IPS-NIHi11 (cell line): ENCODE measurements around the gene PDGFA.

Experiments used
- DNase-seq: peaks from one replicate; pipeline ENCODE4 v3.0.0; 2012; ENCODE audit warnings: mixed read lengths, low spot score

Gene PDGFA

DNA sequence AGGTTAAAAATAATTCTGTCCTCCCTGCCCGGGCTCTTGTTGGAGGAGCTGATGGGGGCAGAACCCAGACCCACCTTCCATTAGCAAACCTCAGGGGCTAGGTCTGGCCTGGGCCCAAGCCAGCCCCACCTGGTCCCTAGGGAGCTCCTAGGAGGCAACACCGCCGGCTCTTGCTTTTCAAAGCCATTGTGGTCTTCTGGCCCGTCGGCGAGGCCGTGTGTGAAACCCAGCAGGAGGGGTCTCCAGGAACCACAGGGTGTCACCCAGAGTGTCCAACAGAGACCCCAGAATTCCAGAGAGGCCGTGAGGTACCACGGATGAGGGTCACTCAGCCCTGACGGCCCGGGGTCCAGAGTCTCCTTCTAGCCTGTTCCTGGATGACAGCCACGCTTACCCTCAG lies 16.6 kb upstream of the PDGFA start:
- DNase-seq, result no peak

DNA sequence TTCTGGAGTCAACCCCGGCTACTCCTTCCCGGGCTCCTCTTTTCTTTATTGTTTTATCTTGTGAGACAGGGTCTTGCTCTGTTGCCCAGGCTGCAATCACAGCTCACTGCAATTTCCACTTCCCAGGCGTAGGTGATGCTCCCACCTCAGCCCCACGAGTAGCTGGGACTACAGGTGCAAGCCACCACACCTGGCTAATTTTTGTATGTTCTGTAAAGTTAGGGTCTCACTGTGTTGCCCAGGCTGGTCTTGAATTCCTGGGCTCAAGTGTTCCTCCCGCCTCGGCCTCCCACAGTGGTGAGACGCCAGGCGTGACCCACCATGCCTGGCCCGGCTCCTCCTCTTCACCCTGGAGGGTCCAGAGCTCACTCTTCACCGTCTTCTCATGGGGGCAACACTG lies 15.3 kb upstream of the PDGFA start:
- DNase-seq, result no peak

DNA sequence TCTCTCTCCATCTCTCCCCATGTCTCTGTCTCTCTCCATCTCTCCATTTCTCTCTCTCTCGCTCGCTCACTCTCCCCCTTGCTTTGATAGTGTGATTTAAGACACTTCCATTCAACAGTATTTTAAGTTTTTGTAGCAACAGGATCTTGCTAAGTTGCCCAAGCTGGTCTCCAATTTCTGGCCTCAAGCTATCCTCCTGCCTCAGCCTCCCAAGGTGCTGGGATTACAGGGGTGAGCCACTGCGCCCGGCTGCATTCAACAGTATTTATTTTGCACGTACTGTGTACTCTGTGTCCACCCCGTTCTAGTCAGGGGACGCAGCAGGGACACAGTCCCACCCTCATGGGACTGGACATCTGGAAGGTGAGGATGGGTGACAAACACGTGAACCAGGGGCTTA lies 14.4 kb upstream of the PDGFA start:
- DNase-seq, result no peak

DNA sequence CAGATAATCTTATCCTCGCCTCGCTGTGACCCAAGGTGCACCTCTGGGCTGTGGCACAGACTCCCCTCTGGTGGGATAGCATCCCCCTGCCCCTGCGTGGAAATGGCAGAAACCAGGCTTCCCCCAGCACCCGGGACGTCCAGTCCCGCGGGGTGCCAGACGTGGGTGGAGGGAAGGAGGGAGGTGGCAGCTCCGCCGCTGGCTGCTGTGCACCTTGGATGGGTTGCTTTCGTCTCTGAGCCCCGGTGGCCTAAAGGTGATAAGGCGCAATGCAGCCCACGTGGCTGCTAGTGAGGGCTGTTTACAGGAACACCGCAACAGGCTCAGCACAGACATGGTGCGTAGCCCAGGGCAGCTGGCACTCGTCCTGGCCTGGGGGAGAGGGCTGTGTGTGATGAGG lies 13.6 kb upstream of the PDGFA start:
- no peak for DNase-seq

DNA sequence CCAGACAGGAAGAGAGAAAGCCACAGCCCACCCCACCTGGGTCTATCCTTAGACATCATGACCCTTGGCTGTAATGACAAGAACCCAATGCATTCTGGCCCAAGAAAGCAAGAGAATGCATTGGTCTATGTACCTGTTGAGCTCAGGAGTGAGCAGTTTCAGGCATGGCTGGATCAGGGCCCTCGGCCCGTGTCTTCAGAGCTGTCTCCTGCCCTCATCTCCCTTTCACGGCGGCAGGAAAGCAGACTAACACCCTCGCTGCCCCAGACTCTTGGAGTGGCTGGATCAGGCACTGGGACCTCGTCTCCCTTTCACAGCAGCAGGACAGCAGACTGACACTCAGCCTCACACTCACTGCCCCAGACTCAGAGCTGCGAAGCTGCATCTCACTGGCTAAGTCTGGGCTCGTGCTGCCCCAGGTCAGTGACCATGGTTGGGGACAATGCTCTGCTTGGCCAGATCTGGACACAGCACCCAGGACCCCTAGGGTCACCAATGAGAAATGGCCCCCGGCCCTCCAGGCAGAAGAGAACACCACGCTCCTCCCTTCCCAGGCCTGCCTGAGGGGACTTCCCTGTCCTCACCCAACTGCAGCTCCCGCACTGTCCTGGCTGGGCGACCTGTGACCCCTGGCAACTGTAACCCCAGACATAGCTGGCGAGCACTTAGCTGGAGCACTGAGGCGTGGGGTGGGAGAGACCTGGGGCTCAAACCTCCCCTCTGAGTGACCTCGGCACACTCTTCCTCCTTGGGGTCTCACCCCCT lies 12.9 kb upstream of the PDGFA start:
- DNase-seq, result no peak

DNA sequence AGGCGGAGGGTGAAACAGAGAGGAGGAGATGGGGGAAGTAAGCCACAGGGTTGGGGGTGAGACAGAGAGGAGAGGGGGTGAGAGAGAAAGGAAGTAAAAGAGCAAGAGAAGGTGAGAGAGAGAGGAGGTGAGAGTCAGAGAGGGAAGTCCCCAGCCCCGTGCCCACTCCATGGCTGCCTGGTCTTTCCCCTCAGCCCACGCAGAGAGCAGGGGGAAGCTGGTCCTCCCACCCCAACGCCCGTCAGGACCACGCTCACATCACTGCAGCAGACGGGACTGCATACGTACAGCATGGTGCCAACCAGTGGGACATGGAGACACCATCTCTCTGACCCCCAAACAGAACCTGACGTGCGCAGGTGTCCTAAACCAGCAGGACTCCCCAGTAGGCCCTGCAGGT lies 12.1 kb upstream of the PDGFA start:
- no peak for DNase-seq

DNA sequence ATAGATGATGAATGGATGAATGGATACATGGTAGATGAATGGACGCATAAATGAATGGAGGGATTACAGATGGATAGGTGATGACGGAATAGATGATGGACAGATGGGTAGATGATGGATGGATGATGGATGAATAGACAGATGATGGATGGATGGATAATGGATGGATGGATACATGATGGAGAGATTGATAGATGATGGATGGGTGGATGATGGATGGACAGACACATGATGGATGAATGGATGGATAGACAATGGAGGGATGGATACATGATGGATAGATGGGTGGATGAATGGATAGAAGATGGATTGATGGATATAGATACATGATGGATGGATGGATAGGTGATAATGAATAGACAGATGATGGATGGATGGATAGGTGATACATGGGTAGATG lies 8.8 kb upstream of the PDGFA start:
- no peak for DNase-seq

DNA sequence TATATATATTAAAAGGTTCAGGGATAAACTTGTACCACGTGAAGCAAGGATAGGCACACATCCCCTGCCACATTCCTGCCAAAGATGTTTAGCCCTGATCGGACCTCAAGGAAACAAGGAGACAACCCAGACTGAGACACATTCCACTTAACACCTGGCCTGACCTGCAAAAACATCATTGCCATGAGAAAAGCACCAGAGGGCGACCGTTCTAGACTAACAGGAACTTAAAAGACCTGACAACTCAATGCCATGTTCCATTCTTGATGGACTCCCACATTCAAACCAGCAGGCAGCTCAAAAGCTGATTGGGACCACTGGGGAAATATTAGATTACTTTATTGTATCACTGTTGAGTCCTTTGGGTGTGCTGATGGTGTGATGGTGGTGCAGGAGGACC lies 8.1 kb upstream of the PDGFA start:
- no peak for DNase-seq

DNA sequence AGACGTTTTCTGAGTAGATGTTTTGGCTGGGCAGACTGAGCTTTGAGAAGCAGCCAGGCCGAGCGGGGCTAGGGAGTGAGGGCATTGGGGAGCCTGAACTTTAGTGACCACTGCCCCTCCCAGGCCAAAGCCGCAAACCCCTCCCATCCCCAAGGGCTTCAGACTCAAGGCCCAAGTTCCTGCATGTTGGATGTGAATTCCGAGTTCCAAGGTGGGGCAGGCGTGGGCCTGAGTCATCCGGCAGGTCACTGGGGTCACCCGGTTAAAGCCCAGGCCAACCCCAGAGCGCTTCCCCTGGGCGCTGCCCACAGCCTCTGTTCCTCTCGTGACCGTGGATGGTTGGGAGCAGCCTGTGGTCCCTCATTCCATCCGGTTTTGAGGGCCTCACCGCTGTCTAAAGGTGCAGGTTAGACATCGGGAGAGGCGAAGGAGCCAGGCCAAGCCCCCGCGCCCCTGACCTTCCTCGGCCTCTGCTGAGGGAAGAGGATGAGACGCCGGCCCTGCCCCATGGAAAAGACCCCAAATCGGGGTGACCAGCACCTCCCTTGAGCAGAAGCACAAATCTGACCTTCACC lies 6.9 kb upstream of the PDGFA start:
- no peak for DNase-seq

DNA sequence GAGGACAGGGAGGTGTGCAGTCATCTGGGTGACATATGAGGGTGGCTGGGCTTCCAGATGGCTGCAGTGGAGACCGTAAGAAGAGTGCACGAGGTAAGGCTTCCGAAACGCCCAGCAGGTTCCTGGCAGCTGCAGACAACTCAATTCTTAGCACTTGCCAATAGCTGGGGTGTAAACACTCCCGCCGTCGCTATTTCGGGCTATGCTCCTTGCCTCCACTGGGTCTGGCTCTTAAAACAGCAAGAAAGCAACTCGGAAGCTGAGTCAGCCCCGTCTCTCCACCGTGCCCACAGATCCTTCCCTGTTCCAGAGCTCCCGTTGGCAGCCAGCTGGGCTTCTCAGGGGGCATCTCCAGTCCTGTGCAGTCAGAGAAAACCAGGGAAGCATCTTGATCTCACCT lies 6.1 kb upstream of the PDGFA start:
- no peak for DNase-seq

DNA sequence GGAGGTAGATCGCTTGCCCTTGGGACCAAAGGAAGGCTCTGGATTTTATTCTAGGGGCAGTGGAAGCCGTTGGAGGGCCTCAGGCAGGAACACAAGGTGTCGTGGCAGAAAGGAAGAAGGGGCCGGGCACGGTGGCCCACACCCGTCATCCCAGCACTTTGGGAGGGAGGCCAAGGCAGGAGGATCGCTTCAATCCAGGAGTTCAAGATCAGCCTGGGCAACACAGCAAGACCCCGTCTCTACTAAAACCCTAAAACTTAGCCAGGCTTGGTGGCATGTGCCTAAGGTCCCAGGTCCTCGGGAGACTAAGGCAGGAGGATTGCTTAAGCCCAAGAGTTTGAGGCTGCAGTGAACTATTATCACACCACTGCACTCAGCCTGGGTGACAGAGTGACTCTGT lies 5.2 kb upstream of the PDGFA start:
- no peak for DNase-seq

DNA sequence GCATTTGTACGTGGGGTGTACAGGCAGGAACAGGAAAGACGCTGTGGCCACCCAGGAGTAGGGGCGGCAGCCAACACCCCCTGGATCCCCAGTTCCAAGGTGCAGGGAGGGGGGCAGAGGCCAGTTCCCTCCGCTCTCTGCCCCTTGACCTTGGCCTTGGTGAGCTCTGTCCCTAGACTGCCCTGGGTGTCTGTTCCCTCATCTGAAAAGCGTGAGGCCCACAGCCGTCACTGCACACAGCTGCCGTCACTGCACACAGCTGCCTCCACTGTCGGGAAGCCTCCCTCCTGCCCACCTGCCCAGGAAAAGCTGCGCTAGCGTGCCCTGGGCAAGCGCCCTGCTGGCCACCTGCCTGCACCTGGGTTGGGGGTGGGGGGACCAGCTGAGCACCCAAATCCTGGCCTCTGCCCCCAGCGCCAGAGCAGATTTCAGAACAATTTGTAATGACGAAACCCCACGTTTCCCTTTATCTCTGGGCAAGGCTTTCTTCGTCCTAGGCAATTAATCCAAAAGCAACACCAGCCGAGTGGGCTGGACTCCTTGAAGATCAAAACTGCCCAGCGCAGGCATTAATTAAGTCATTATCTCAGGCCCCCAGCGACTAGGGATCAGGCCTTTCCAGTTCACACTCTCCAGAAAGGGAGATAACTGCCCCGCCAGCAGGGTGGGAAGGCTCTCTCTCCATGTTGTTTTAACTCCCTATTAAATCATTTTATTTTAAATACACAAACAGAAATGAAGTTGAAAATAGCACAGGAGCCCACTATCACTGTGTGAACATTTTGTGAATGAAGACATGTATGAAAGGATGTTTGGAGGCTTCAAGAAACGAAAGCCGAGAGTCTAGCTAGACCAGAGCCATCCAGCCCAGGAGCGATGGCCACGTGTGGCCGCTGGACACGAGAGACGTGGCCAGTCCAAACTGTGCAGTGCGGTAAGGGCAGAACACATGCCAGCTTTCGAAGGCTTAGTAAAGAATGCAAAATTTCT lies 4.0 kb upstream of the PDGFA start:
- no peak for DNase-seq

DNA sequence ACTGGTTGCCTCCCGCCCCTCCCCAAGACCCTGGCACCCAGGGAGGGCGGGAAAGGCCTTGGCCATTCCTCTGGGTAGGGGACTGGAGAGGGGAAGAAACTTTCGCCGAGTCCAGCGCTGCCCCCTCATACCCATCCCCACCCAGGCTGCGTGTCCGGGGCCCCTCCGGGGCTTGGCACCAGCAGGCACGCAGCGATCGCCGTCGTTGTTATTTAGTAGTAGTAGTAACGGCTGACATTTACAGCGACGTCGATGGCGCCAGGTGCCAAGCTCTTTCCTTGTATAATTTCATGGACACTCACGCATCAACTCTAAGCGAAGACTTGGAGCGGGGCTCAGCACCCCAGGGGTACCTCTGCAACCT lies 3.3 kb upstream of the PDGFA start:
- no peak for DNase-seq

DNA sequence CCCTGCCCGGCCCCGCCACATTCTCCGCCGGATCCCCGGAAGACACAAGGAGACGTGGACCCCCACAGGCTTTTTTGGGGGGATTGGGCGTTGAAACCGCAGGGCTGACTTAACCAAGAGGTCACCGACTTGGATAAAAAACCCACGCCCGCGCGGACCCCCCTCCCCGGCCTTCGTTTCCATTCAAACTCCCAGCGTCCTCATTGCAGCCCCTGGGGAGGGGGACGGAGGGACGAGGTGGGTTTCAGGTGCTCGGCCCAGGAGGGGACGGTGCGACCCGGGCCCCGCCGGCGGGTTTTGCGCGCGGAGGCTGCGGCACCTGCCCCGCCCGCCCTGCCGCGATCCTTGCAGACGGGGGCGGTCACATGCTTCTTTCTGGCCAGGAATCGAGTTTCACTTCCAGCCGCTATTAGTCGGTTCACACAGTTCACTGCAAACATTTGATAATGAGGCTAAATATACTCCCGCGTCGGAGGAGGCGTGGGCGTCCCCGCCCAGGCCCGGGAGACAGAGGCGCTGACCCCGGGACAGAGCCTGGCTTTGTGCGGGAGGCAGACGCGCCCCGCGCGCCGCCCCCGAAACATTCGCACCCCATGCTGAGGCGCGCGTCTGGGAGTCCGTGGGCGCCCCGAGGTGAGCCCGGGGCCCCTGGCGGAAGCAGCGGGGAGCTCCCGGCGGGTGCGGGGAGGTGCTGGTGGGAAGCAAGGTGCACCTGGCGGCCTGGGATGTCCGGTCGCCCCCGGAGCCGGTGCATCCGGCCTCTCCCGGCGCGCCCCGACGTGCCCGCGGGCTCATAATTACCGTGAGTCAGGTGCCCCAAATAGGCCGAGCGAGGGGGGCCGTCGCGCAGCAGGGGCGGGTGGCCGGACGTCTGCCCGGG lies 2.7 kb upstream of the PDGFA start:
- peak; percentile 72 for DNase-seq

DNA sequence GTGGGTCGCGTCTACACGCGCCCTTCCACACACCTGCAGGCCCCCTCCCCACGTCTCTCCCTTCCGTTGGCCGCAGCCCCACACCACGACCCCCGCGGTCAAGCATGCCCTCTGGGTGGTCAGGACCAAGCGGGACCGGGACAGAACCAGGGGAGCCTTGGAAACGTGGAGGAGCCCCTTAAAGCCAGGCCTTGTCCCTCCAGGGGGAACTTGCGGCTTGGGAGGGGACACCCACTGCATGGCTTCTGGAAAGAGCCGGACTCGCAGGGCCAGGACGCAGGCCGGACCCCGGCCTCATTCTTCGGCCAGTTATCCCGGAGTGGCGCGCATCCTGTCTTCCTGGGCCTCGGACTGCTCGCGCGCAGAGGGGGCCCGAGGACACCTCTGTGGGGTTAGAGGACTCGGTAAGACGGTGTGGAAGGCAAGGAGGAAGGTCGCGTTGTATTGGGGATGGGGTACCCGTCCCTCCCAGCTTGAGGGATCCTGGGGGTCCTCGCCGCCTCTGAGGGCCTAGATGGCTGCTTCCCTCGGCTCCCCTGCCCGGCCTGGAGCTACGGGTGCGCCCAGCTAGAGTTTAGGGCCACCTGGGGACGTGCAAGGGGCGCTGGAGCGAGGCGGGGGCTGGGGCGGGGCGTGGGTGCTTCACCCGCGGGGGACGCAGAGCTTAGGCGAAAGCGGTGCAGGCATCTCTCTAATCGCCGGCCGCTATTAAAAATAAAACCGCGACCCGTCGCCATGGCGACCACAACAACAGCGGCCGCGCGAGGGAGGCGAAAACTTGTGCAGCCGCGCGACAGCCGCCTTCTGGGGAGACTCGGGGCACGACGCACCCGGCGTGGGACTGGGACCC lies 1.8 kb upstream of the PDGFA start:
- DNase-seq, result no peak

DNA sequence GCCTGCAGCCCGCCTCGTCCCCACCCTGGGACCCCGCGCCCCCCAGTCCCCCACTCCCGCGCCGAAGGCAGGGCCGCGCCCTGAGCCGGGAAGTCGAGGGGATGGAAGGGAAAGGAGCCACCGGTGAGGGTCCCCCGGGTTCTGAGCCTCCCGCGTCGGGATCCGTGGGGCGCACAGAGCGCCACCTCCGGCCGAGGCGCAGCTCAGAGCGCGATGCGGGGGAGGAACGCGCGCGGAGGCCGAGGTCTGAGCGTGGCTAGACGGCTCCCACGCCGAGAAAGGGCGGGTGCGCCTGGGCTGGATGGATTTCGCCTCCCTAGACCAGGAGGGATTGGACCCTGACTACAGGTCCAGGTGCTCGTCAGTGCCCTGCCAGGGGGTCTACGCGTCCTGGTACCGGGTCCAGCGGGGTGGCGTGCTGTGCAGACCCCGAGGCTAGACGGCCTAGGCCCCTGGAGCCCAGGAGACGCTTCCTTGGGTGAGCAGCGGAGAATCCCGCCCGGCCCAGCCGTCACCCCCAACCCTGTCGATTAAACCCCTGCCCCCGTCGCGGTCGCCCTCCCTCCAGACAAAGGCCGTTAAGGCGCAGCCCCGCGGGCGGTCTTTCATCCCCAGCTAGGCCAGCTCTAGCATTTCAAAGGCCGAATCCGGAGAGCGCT lies 986 bp upstream of the PDGFA start:
- no peak for DNase-seq

DNA sequence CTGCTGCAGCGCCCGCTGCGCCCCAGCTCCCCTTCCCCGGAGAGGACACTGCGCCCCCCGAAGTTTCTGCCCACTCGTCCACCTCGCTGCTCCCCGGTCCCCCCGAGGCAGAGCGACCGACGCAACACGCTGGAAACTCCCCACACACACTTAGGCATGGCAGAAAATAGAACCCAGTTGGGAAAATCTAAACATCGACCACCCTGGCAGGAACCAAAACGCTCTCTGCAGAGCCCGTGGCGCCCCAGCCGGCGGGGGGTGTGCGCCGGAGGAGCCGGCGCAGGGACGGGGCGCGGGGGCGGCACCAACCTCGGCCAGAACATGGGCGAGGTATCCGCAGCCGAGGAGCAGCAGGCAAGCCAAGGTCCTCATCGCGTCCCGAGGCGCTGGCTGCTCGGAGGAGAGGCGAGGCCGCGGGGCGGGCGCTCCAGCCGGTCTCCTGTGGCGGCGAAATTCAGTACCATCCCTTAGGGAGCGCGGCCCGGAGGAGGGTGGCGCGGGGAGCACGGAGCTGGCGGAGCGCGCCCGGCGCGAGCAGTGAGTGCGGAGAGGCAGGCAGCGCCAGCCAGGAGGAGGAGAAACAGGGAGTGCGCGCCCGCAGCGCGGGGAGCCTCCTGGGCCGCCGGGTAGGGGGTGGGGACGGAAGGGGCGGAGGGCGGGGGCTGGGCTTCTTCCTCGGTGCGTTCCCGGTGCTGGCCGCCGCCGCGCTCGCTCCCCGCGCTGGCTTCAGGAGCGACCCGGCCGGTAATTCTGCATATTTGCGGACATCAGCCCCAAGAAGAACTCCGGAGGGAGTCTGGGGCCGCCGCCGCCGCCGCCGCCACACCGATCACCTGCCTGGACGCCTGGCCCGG lies 789 bp downstream of the PDGFA start:
- DNase-seq, result peak; percentile 65

DNA sequence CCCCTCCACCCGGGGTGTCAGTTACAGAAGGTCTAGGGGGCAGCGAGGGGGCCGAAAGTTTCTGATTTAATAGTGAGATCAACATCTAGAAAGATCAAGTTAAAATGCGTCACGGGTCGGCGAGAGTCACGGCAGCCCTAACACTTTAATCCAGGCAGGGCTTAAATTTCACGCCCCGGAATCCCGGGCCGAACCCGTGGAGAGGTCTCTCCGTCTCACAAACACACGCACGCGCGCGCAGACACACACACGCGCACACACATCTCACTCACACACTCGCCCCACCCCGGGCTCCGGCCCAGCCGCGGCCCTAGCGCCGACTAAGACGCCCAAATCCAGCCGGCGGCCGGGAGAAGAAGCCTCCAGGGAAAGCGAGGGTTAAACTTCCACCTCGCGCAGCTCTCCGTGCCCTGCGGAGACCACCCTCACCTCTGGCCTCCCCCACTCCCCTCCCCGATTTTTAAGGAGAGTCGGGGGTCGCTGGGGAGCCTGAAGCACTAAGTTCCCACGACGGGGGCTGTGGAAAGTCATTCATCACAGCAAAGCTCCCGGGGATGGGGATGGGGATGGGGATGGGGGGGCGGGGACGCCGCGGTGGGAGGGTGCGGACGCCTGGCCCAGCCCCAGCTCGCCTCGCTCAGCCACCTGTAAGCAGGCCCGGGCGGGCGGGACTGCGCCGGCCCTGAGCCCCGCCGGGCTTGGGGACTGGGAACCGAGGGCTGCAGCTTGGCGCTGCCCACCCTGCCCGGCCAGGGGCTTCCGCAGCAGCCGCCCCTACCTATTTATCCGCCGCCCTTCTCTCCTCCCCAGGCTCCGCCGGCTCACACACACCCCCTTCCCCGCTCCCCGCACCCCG lies 1.6 kb downstream of the PDGFA start:
- DNase-seq, result no peak
